GM12865 (cell line): ENCODE results near the gene ABCC8.

Source experiments
- DNase-seq: peaks from one replicate; pipeline ENCODE4 v3.0.0; 2010; ENCODE audit warnings: low read depth
- H3K4me3 ChIP-seq: 2 replicates; pipeline ENCODE4 v1.5.1; 2011; ENCODE audit warnings: mild to moderate bottlenecking, low read depth, low read length, control low read depth
- TF ChIP-seq, protein P1 (sequence below): IDR thresholded peaks from 2 replicates; pipeline ENCODE4 v1.5.1; 2011; ENCODE audit warnings: low read length, control low read depth, low read depth, inconsistent platforms; ENCODE audit not compliant: insufficient read depth; ENCODE audit errors: missing control alignments

ABCC8 gene

GRCh38 chr11:17397311-17398002, 79.2 kb downstream of the ABCC8 start:
- DNase-seq = no peak
- H3K4me3 ChIP-seq = no peak overlapping the region
- TF ChIP-seq, protein P1, sequence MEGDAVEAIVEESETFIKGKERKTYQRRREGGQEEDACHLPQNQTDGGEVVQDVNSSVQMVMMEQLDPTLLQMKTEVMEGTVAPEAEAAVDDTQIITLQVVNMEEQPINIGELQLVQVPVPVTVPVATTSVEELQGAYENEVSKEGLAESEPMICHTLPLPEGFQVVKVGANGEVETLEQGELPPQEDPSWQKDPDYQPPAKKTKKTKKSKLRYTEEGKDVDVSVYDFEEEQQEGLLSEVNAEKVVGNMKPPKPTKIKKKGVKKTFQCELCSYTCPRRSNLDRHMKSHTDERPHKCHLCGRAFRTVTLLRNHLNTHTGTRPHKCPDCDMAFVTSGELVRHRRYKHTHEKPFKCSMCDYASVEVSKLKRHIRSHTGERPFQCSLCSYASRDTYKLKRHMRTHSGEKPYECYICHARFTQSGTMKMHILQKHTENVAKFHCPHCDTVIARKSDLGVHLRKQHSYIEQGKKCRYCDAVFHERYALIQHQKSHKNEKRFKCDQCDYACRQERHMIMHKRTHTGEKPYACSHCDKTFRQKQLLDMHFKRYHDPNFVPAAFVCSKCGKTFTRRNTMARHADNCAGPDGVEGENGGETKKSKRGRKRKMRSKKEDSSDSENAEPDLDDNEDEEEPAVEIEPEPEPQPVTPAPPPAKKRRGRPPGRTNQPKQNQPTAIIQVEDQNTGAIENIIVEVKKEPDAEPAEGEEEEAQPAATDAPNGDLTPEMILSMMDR = no peak

DNA sequence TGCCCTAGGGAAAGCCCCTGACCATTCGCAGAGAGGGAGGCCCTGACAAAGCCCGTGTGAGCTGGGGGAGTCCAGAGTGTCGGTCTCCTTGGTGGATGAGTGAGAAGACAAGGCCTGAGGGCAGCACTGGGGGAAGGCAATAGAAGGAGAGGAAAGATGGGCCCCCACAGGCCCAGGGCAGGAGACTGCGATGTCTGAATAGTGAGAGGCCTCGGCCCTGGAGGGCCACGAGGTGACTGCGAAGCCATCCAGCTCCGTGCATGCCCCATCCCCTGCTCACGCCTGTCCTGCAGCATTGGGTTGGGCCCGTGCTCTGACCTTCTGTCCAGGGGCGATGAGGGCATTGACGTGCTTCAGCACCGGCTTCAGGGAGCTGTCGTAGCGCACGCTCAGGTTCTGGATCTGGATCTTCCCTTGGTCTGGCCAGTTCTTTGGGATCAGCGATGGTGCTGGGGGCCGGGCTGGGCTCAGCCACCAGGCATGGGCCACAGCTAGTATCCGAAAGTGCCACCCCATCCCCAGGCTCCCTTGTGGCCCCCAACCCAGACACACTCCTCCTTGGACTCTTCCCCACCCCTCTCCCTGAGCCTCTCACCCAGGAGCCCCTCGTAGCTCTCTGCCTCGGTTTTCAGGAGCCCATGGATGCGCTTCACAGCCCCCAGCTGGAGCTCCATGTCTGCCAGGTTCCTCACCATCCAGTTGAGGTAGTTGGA, 79.9 kb downstream of the ABCC8 start:
- TF ChIP-seq, protein P1 = no peak
- H3K4me3 ChIP-seq = no peak overlapping the region
- no peak for DNase-seq

- H3K4me3 ChIP-seq = no peak overlapping the region
- DNase-seq = no peak
- TF ChIP-seq, protein P1 = no peak
Measured at GRCh38 chr11:17395978-17396377, 80.7 kb downstream of the ABCC8 start.

- no peak overlapping the region for H3K4me3 ChIP-seq
- DNase-seq = no peak
- TF ChIP-seq, protein P1 = no peak
Measured at GRCh38 chr11:17395554-17395961, 81.1 kb downstream of the ABCC8 start.

DNA sequence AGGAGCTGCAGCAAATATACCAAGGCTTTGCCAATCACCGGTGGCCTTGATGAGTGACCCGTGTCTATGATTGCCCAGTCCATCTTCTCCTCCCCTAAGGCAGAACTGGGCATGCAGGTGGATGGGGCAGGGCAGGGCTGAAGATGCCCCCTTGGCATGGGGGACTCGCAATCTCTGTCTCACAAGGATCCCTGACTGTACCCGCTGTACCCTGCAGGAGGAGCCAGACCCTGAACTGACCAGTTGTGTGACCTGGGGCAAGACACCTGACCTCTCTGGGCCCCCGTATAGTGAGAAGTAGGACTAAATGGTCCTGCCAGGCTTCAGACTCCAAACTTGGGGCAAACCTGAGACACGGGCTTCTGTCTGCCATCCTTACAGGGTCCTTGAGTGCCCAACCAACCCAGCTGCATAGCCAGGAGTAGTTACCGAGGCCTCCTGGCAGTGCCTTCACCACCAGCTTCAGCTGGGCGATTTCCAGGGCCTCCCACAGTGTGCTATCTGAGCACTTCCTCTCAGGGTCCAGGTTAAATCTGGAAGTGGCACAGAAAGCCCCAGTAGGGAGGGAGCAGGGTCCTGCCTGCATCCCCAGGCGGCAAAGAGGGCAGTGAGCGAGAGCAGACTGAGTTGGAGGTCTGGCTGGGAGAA, 81.8 kb downstream of the ABCC8 start:
- H3K4me3 ChIP-seq = no peak overlapping the region
- no peak for DNase-seq
- TF ChIP-seq, protein P1 = no peak

GRCh38 chr11:17393472-17393871, 83.2 kb downstream of the ABCC8 start:
- H3K4me3 ChIP-seq = no peak overlapping the region
- DNase-seq = no peak
- TF ChIP-seq, protein P1 = no peak
